H9 (cell line): ENCODE results near the gene TRAPPC8. TPM values are rescaled to one million over a fixed set of nuclear protein-coding genes. Genes with fewer than 3 reads are reported as not detected.

Experiments
- DNase-seq: peaks from one replicate; pipeline ENCODE4 v3.0.0-alpha.2; 2017
- H2AFZ ChIP-seq: one replicate; pipeline ENCODE4 v1.6.1; 2013; ENCODE audit warnings: mild to moderate bottlenecking, low read length, control low read depth, moderate library complexity
- H2AK5ac ChIP-seq: 2 replicates; pipeline ENCODE4 v1.6.1; 2013; ENCODE audit warnings: low read length, control low read depth, mixed read lengths; ENCODE audit not compliant: insufficient read length
- H2BK120ac ChIP-seq: one replicate; pipeline ENCODE4 v1.6.1; 2013; ENCODE audit warnings: low read depth, mild to moderate bottlenecking, low read length, control low read depth, inconsistent platforms; ENCODE audit not compliant: poor library complexity, severe bottlenecking
- H2BK12ac ChIP-seq: 2 replicates; pipeline ENCODE4 v1.6.1; 2013; ENCODE audit warnings: low read length, control low read depth, mixed read lengths, low read depth; ENCODE audit not compliant: insufficient read length
- H2BK15ac ChIP-seq: 2 replicates; pipeline ENCODE4 v1.6.1; 2013; ENCODE audit warnings: low read depth, low read length, control low read depth
- H2BK20ac ChIP-seq: one replicate; pipeline ENCODE4 v1.6.1; 2013; ENCODE audit warnings: low read depth, mild to moderate bottlenecking, low read length, control low read depth, inconsistent platforms; ENCODE audit not compliant: poor library complexity, severe bottlenecking
- H2BK5ac ChIP-seq: 2 replicates; pipeline ENCODE4 v1.6.1; 2013; ENCODE audit warnings: low read length, control low read depth, mixed read lengths; ENCODE audit not compliant: insufficient read length
- H3K14ac ChIP-seq: 2 replicates; pipeline ENCODE4 v1.6.1; 2013; ENCODE audit warnings: low read length, control low read depth; ENCODE audit not compliant: insufficient read depth
- H3K18ac ChIP-seq: 2 replicates; pipeline ENCODE4 v1.6.1; 2013; ENCODE audit warnings: low read depth, mild to moderate bottlenecking, mixed read lengths, low read length, control low read depth; ENCODE audit not compliant: insufficient read length
- H3K23ac ChIP-seq: 2 replicates; pipeline ENCODE4 v1.6.1; 2013; ENCODE audit warnings: low read length, control low read depth, mixed read lengths, low read depth; ENCODE audit not compliant: insufficient read length
- H3K23me2 ChIP-seq: 2 replicates; pipeline ENCODE4 v1.6.1; 2013; ENCODE audit warnings: low read depth, mild to moderate bottlenecking, mixed read lengths, low read length, control low read depth; ENCODE audit not compliant: insufficient read length, poor library complexity, severe bottlenecking
- H3K27ac ChIP-seq: 2 replicates; pipeline ENCODE4 v1.5.1; 2013; ENCODE audit warnings: low read length, control low read depth, mixed read lengths, low read depth; ENCODE audit not compliant: insufficient read length
- H3K27me3 ChIP-seq: 2 replicates; pipeline ENCODE4 v1.6.1; 2013; ENCODE audit warnings: low read length, control low read depth, inconsistent platforms; ENCODE audit not compliant: insufficient read depth
- H3K4ac ChIP-seq: 2 replicates; pipeline ENCODE4 v1.6.1; 2013; ENCODE audit warnings: low read depth, mild to moderate bottlenecking, control low read depth, inconsistent platforms, low read length, moderate library complexity
- H3K4me1 ChIP-seq: 2 replicates; pipeline ENCODE4 v1.6.1; 2013; ENCODE audit warnings: low read length, control low read depth, inconsistent platforms; ENCODE audit not compliant: insufficient read depth
- H3K4me2 ChIP-seq: 2 replicates; pipeline ENCODE4 v1.6.1; 2013; ENCODE audit warnings: low read length, control low read depth, mixed read lengths; ENCODE audit not compliant: insufficient read length, insufficient read depth
- H3K56ac ChIP-seq: 2 replicates; pipeline ENCODE4 v1.6.1; 2013; ENCODE audit warnings: low read depth, mild to moderate bottlenecking, mixed read lengths, low read length, control low read depth; ENCODE audit not compliant: insufficient read length
- H3K79me1 ChIP-seq: 2 replicates; pipeline ENCODE4 v1.6.1; 2013; ENCODE audit warnings: low read depth, mild to moderate bottlenecking, moderate library complexity, low read length, control low read depth, inconsistent platforms; ENCODE audit not compliant: insufficient read depth, poor library complexity, severe bottlenecking
- H3K79me2 ChIP-seq: 2 replicates; pipeline ENCODE4 v1.6.1; 2013; ENCODE audit warnings: low read length, control low read depth, inconsistent platforms; ENCODE audit not compliant: insufficient read depth
- H3K9ac ChIP-seq: 2 replicates; pipeline ENCODE4 v1.6.1; 2013; ENCODE audit warnings: low read length, control low read depth, mixed read lengths; ENCODE audit not compliant: insufficient read length; ENCODE audit errors: extremely low read depth
- H3K9me3 ChIP-seq: one replicate; pipeline ENCODE4 v1.6.1; 2013; ENCODE audit warnings: low read depth, low read length, inconsistent platforms; ENCODE audit not compliant: control insufficient read depth
- H3T11ph ChIP-seq: one replicate; pipeline ENCODE4 v1.6.1; 2013; ENCODE audit warnings: mild to moderate bottlenecking, low read length, control low read depth, inconsistent platforms
- H4K20me1 ChIP-seq: one replicate; pipeline ENCODE4 v1.6.1; 2013; ENCODE audit not compliant: control insufficient read depth, insufficient read length, insufficient read depth
- H4K5ac ChIP-seq: 2 replicates; pipeline ENCODE4 v1.6.1; 2013; ENCODE audit warnings: low read depth, mild to moderate bottlenecking, mixed read lengths, low read length, control low read depth; ENCODE audit not compliant: insufficient read length
- H4K8ac ChIP-seq: replicated peaks from 2 replicates; pipeline ENCODE4 v1.6.1; 2013; ENCODE audit warnings: low read length, control low read depth, mixed read lengths, low read depth; ENCODE audit not compliant: insufficient read length
- H4K91ac ChIP-seq: 2 replicates; pipeline ENCODE4 v1.6.1; 2013; ENCODE audit warnings: low read depth, mild to moderate bottlenecking, moderate library complexity, mixed read lengths, low read length, control low read depth; ENCODE audit not compliant: insufficient read length
- H3K27ac Mint-ChIP-seq, 3 experiments: 2 replicates in 2 of 3; 3 replicates in 1 of 3; pipeline ENCODE4 v1.8.0; 2020 to 2021; ENCODE audit warnings: mixed read lengths in 3 of 3, mild to moderate bottlenecking in 1 of 3, moderate library complexity in 1 of 3
- H3K27me3 Mint-ChIP-seq: 2 replicates; pipeline ENCODE4 v1.8.0; 2021; ENCODE audit warnings: low read depth, mild to moderate bottlenecking, moderate library complexity, mixed read lengths
- H3K36me3 Mint-ChIP-seq, 3 experiments: 2 replicates in 2 of 3; 3 replicates in 1 of 3; pipeline ENCODE4 v1.8.0; 2020 to 2021; ENCODE audit warnings: low read depth in 3 of 3, mixed read lengths in 3 of 3; ENCODE audit not compliant: insufficient read depth in 1 of 3
- H3K4me1 Mint-ChIP-seq, 2 experiments: 2 replicates each; pipeline ENCODE4 v1.8.0; 2020; ENCODE audit warnings: mixed read lengths in 2 of 2
- H3K4me3 Mint-ChIP-seq, 2 experiments: 2 replicates in 1 of 2; 3 replicates in 1 of 2; pipeline ENCODE4 v1.8.0; 2020 to 2021; ENCODE audit warnings: mild to moderate bottlenecking in 2 of 2, mixed read lengths in 2 of 2, moderate library complexity in 1 of 2
- H3K9me3 Mint-ChIP-seq, 2 experiments: 2 replicates in 1 of 2; 3 replicates in 1 of 2; pipeline ENCODE4 v1.8.0; 2020; ENCODE audit warnings: mild to moderate bottlenecking in 2 of 2, mixed read lengths in 2 of 2, moderate library complexity in 1 of 2
- WGBS: extraction: QIAGEN DNeasy Blood & Tissue Kit; methylation state at CpG from one replicate; pipeline ENCODE4 v1.1.7; 2013; ENCODE audit warnings: missing lambda C conversion rate, low lambda C conversion rate, mixed read lengths; ENCODE audit not compliant: insufficient read length; ENCODE audit errors: extremely low coverage; 5-methylcytosine and 5-hydroxymethylcytosine counted together
- total RNA-seq: library from RNA; stranded (reverse); gene quantifications from 2 replicates; pipeline ENCODE4 v1.2.1, GENCODE V29; 2021
- TF ChIP-seq, protein P1 (sequence below): fragments of 200-600 bp; sonication (generic); conservative IDR thresholded peaks from 3 replicates; pipeline ENCODE4 v1.8.0; 2021; ENCODE audit warnings: antibody characterized with exemption, mild to moderate bottlenecking

Gene TRAPPC8
- total RNA-seq, 1 experiment from 2014 or later = 40.4 TPM

DNA sequence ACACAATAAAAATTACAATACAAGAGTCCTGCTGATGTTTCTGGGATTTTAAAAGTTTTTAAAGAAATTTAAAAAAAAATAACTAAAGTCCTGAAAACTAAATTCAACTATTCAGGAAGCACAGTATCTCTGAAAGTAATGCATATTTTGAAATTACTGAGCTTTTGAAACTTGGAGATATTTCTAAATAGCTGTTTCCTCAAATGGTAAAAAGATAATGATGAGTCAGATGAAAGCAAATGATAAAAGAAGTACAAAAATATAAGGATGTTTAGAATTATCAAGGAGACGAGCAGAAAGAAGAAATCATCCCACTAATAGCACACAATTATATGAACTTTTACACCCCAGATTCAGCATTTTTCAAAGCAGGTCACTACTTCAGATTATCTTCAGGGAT is 92.1 kb downstream of the TRAPPC8 start:
- no peaks in the 10 kb centered on the region for H3K27me3 Mint-ChIP-seq
- peak overlapping the region in 1 of 3 experiments; percentile 5; a peak in 1 of 7 replicates for H3K27ac Mint-ChIP-seq
- peaks cover 10 to 58% (median 36%) of the 10 kb centered on the region in 3 experiments; a peak in 5 of 7 replicates for H3K36me3 Mint-ChIP-seq
- DNase-seq = no peak
- no peaks in the 10 kb centered on the region for H4K20me1 ChIP-seq
- H3K9me3 ChIP-seq = no peaks in the 10 kb centered on the region
- no peak overlapping the region for H3K9ac ChIP-seq
- no peaks in the 10 kb centered on the region for H3K4me1 ChIP-seq
- H2AK5ac ChIP-seq = no peak overlapping the region
- no peak overlapping the region for H3K4ac ChIP-seq
- no peaks in the 10 kb centered on the region for H3K79me1 ChIP-seq
- no CpG with 5 or more reads among the region's 1 CpG for WGBS
- H3K56ac ChIP-seq = no peak overlapping the region
- no peak overlapping the region for H2BK120ac ChIP-seq
- H2BK12ac ChIP-seq = no peak overlapping the region
- no peak overlapping the region for H4K91ac ChIP-seq
- TF ChIP-seq, protein P1, sequence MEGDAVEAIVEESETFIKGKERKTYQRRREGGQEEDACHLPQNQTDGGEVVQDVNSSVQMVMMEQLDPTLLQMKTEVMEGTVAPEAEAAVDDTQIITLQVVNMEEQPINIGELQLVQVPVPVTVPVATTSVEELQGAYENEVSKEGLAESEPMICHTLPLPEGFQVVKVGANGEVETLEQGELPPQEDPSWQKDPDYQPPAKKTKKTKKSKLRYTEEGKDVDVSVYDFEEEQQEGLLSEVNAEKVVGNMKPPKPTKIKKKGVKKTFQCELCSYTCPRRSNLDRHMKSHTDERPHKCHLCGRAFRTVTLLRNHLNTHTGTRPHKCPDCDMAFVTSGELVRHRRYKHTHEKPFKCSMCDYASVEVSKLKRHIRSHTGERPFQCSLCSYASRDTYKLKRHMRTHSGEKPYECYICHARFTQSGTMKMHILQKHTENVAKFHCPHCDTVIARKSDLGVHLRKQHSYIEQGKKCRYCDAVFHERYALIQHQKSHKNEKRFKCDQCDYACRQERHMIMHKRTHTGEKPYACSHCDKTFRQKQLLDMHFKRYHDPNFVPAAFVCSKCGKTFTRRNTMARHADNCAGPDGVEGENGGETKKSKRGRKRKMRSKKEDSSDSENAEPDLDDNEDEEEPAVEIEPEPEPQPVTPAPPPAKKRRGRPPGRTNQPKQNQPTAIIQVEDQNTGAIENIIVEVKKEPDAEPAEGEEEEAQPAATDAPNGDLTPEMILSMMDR = no peak
- H3K14ac ChIP-seq = no peak overlapping the region
- H3K4me2 ChIP-seq = no peak overlapping the region
- H3K23ac ChIP-seq = no peak overlapping the region
- no peaks in the 10 kb centered on the region for H3K9me3 Mint-ChIP-seq
- no peaks in the 10 kb centered on the region for H3K4me1 Mint-ChIP-seq
- H4K8ac ChIP-seq = no peak overlapping the region
- no peak overlapping the region for H4K5ac ChIP-seq
- no peak overlapping the region for H3T11ph ChIP-seq
- H3K18ac ChIP-seq = no peak overlapping the region
- H2BK5ac ChIP-seq = no peak overlapping the region
- no peaks in the 10 kb centered on the region for H3K27me3 ChIP-seq
- H3K23me2 ChIP-seq = no peaks in the 10 kb centered on the region
- H3K79me2 ChIP-seq = no peaks in the 10 kb centered on the region
- H3K27ac ChIP-seq = no peak overlapping the region
- no peak overlapping the region for H2BK15ac ChIP-seq
- no peak overlapping the region for H3K4me3 Mint-ChIP-seq
- H2AFZ ChIP-seq = no peak overlapping the region
- H2BK20ac ChIP-seq = no peak overlapping the region
